Stimulated activated CD4-positive, alpha-beta T cell treated with anti-CD3 and anti-CD28 coated beads, Interleukin-12 subunit alpha, Interleukin-12 subunit beta, amount 100 ng/mL, for 4 hours (primary cell): ENCODE data around the gene CLCNKA.

Source experiments
- DNase-seq: peaks from one replicate; pipeline ENCODE4 v3.0.0-alpha.2; 2020

Gene CLCNKA

GRCh38 chr1:16066245-16066644, 44.4 kb downstream of the CLCNKA start:
- no peak for DNase-seq

DNA sequence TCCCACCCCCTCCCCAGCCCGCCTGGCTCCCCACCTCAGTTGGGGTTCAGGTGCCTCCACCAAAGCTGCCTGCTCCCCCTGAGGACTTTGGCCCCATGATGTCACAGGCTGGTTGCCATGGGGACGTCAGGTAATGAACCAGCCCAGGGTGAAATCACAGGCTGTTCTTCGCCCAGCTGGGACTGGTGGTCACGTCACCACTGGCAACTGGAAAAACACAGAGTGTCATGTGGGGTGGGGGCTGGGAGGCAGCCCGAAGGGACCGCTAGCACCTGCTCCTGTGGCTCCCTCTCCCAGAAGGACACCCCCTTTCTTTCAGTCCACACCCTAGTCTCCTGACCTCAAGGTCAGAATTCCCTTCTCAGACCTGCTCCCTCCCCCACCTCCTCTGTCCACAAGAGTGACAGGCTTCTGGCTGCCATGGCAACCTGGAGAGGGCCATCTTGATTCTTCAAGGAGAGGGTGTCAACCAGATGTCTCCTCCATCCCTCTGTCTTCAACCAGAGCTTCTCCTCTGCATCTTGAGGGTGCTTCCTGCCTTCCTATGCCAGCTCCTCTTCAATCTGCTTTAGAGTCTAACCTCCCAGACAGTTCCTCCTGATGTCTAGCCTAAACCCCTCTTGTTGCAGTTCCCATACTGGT, 45.4 kb downstream of the CLCNKA start:
- no peak for DNase-seq

GRCh38 chr1:16067933-16068332, 46.1 kb downstream of the CLCNKA start:
- DNase-seq: no peak

DNA sequence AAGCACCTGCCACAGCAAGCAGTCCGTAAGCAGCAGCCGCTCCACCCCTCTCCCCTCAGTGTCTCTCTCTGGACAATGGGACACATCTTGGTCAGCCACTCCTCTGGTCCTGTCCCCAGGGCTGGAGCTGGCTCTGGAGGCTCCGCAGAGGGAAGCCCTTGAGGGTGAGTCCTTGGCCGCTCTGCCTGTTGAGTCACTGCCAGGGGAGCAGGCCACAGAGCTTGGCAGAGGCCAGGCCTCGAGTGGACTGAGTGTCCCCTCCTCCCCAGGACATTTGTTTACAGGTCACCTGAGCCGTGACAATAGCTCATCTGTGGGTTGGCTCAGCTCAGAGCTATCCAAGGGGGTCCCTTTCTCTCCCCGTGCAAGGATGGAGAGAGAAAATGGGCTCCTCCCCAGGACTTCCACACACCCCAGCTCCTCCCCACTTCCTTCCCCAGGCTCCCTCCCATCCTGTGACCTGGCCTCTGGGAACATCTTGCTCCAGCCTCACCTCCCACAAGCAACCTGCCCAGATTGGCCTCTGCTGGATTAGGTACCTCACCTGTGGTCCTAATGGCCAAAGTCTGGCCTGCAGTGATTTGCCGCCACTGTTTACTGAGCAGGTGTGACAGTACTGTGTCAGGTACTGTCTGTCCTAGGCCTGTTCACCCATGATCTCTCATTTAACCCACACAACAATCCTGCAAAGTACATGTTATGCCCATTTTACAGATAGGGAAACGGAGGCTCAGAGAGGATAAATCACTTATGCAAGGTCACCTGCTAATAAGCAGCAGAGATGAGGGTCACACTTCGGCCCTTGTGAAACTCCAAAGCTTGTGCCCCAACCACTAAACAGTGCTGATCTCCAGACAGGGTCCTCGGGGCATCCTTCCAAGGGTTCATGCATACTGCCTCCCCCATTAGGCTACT, 46.8 kb downstream of the CLCNKA start:
- DNase-seq: no peak

DNA sequence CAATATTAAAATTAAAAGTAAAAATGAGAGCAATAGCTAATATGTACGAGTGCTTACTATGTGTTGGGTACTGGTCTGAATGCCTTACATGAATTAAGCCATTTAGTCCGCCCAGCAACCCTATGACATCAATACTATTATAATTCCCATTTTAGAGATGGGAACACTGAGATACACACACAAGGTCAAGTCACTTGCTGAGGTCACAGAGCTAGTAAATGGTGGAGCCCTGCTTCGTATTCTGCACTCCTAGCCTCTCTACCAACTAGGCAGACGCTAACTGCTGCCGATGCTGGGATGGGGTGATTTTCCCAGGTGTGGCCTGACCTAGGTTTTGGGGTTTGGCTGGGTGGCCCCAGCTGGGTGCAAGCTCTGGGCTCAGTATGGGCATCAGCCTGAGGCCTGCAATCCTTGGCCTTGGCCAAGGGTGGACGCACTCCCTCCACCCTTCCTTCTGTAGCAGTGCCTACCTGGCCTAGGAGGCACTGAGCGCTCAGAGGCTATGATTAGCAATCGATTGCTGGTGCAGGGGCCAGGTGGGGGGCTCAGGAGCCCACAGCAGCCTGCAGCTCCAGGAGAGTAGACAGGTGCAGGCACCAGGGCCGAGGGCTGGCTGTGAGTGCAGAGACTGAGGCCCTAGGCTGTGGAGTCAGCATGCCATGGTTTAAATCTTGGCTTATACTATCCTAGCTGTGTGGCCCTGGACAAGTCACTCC, 49.0 kb downstream of the CLCNKA start:
- no peak for DNase-seq

- no peak for DNase-seq
Measured at GRCh38 chr1:16071614-16072013, 49.8 kb downstream of the CLCNKA start.

- DNase-seq: no peak
Measured at GRCh38 chr1:16072095-16072494, 50.3 kb downstream of the CLCNKA start.

GRCh38 chr1:16072616-16073484, 51.0 kb downstream of the CLCNKA start:
- no peak for DNase-seq

DNA sequence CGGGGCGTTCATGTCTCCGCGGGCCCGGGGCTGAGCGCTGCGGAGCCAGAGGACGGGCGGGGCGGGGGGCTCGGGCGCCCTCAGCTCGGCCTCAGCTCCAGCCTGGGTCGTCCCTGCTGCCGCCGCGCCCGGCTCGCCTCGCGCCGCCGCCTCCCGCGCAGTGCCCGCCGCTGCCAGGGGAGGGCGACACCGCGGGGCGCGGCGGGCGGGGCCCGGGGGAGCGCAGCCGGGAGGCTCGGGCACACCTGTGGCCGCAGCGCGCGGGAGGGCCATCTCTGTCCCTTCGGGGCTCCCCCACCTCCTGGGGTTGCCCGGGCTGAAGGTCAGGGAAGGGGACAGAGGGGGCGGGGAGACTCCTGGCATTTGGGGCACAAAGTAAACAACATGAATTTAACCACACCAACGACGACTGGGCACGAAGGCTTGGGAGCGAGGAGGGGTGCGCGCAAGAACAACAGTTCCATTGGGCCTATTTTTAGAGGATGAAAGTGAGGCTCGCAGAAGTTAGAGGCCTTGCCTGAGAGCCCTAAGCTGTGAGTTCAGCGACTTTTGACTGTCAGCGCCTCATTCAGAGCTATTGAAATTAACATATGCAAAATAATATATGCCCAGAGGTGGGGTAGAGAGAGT, 51.8 kb downstream of the CLCNKA start, which contains the start of gene FAM131C:
FAM131C (minus strand) TSS at position 162 of the 630 bp plus-strand sequence. CDS start 209 bp downstream, outside the sequence.
- DNase-seq: peak; percentile 44

- DNase-seq: no peak
Measured at GRCh38 chr1:16074217-16074616, 52.4 kb downstream of the CLCNKA start.

GRCh38 chr1:16075337-16076030, 53.6 kb downstream of the CLCNKA start:
- DNase-seq: no peak

DNA sequence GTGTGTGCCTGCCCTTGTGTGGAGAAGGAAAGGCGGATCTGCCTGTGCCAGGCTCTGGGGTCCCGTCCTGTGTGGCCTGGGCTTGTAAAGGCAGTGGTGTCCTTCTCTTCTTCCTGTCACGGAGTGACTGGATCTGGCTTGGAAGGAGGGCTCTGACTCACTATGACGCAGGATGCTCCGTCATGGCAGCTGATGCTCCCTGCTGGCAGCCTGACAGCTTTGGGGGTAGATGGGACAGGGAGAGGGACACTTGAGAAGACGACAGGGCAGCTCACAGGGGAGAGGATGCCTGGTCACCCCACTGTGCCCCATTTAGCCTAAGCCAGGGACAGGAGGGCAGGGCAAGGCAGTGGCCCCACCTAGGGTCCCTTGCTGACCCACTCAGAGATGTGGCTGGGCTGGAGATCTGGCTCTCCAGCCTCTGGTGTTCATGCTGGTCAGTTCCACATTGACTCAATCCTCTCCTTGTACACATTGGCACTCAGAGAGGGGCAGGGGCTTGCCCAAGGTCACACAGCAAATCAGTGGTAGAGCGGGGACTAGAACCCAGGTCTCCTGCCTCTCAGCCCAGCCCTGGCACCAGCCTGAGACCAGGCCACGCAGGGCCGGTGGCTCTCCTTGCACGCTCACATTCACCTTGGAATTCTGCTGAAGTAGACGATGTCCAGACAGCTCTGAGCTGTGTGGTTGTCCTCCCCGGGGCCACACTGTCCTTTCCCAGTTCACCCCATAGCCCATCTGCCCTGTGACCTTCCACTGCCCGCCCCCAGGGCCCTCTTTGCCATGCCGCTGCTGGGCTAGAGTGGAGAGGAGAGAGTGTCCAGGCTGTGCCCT, 54.4 kb downstream of the CLCNKA start:
- no peak for DNase-seq

GRCh38 chr1:16076865-16077238, 55.0 kb downstream of the CLCNKA start:
- no peak for DNase-seq

DNA sequence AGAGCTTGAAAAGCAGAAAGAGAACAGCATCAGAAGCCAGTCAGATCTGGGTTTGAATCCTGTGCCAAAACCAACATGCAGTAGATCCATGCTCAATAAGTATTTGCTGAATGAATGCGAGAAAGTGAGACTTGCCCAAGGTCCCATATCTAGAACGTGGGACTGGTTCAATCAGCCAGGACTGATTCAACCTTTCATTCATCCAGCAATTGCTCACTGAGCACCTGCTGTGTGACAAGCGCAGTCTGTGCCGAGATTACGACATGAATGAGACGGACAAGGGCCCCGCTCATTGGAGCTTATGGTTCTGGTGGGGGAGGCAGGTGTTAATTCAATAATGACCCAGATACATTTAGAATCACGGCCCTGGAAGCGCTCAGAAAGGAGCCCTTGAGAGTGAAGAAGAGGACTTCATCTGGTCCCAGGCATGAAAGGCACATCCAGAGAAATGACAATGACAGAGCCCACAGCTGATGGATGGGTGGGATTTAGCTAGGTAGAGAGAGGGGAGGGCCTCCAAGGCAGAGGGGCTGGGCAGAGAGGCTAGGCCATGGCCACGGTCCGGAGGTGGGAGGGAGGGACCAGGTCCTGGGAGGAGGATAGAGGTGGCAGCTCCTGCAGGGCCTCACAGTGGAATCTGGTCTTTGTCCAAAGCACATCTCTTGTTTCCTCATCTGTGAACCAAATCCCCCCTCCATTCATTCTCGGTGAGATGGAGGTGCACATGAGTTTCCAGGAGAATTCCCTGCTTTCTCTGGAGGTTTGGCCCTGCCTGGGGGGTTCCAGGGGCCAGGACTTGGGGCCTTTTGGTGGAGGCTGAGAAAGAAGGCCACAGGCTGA, 55.8 kb downstream of the CLCNKA start:
- no peak for DNase-seq

DNA sequence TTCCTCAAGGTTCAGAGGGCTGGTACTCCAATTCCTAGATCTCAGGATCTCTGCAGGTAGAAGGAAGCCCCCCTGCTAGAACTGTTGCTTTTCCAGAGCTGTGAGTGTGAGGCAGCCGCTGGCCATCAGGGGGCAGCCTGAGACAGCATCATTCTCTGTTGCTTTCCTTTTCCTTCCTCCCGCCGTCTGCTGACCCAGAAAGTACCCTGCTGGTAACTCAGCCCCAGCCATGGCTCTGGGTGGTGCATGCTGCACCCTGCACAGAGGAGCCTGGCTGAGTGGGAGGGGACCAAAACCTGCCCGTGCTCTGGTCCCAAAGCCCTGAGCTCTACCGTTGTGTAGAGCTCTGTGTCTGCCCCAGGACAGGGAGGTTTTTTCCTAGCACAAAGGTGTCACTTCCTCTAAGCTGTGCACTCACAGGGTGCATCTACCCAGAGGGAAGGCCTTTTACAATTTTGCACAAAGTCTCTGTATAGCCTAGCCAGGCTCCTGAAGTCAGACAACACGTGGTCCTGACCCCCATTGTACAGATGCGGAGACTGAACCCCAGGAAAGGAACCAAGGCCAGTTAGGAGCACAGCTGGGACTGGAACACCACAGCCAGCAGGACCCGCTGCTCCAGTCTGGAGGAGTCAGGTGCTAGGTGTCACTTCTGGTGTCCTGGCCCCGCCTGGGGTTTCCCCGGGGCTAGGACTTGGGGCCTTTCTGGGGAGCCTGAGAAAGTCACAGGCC, 57.3 kb downstream of the CLCNKA start:
- peak; percentile 68 for DNase-seq

DNA sequence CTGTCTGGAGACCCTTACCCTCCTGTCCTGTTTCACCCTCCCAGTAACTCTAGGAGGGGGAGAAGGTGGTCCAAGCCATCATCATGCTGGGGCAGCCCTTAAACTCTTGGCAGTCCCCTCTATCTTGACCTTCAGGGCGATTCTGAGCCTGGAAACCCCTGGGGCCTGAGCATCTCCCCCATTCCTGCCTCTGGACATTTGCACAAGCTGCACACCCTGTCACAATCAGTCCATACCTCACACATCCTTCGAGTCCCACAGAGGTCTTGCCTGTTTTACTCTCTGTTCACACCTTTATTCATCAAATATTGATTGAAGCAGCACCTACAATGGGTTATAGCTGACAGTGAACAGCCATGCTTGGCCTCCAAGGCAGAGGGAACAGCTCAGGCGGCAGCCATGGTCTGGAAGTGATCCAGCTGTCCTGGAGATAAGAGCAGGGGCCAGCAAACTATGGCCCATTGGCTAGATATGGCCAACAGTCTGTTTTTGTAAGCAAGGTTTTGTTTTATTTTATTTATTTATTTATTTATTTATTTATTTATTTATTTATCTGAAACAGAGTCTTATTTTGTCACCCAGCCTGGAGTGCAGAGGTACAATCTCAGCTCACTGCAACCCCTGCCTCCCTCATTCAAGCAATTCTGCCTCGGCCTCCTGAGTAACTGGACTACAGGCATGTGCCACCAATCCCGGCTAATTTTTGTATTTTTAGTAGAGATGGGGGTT, 58.8 kb downstream of the CLCNKA start:
- DNase-seq: no peak

DNA sequence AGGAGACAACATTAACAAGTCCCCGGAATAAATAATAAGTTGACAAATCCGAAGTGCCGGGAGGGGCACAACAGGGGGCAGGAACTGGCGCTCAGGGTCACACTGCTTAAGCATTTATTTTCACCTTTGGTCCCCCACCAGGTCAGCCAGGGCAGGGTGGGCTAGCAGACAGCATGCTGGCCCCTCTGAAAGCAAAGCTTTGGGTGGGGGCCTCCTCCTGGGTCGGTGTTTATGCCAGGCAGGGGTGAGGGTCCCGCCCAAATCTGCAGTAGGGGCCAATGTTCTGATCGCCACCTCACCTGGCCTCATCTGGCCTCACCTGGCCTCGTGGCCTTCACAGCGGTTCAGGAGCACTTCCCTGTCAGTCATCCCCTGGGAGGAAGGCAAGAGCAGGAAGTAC, 59.8 kb downstream of the CLCNKA start:
- no peak for DNase-seq
